OCI-LY1 (cell line): ENCODE measurements around the gene HTATIP2.

Source experiments
- CTCF ChIP-seq: fragments of 200-600 bp; sonication (generic), shearing (Covaris generic); IDR thresholded peaks from 2 replicates; pipeline ENCODE4 v1.5.1; 2017; ENCODE audit warnings: mild to moderate bottlenecking, antibody characterized with exemption, low read length, moderate library complexity, mixed read lengths
- EZH2 ChIP-seq: fragments of 200-600 bp; sonication (generic), shearing (Covaris generic); IDR thresholded peaks from 2 replicates; pipeline ENCODE4 v1.8.0; 2017; ENCODE audit warnings: borderline replicate concordance, mixed run types, mild to moderate bottlenecking, antibody characterized with exemption, low read length, moderate library complexity, mixed read lengths

- TF ChIP-seq CTCF (no peak), EZH2 (no peak)
Observed at GRCh38 chr11:20360650-20361049, 2.9 kb upstream of the HTATIP2 start.
